ENCODE data around the gene ARHGAP23.

DNA sequence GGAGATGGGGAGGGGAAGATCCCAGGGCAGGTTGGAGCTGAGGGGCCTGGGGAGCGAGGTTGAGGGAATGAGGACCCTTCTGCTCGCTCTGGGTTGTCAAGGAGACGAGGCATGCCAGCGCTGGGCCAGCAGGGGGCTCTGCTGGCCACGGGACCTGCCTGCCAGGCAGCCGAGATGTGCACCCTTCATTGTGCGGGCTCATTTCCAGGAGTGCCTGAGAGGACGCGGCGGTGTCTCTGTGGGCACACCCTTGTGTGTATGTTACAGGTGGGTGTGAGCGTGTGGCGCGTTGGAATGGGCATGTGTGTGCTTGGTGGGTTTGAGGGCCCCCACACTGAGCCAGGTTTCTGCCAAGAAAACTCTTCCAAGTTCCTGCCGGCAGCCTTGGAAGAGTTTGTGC, 15.9 kb downstream of the ARHGAP23 start:
- TF ChIP-seq CTCF (optimal IDR thresholded peaks at IDR 0.05 in 1 of 3, IDR thresholded peaks at IDR 0.05 in 1 of 3, conservative IDR thresholded peaks at IDR 0.05 in 1 of 3; ENCODE audit: extremely low read depth in 1 of 3, insufficient read depth in 2 of 3, low read length in 3 of 3) (peak; percentile 92 to 99 (median 99)), EZH2 (IDR thresholded peaks at IDR 0.05; ENCODE audit: low read length) (no peak)

Measured in keratinocyte (primary cell).